NCI-H187 (cell line): Measurements from ENCODE around the gene MKI67.
A peak's percentile ranks its signal among the peaks of the same experiment; 100 is the strongest.
"Not testable (repeated sequence)": the region's sequence is repeated elsewhere in the genome, so short reads cannot be mapped to it uniquely, and the experiment has no call there.

Source experiments
- DNase-seq, 2 experiments: peaks; one replicate each; lab custom pipeline; 2025; lab: John Stamatoyannopoulos, UW

Gene MKI67

GRCh38 chr10:128110339-128110738 is 15.9 kb downstream of the MKI67 start:
- no peak for DNase-seq

GRCh38 chr10:128109707-128110106 is 16.5 kb downstream of the MKI67 start:
- DNase-seq, result no peak

GRCh38 chr10:128105383-128105782 is 20.8 kb downstream of the MKI67 start:
- no peak for DNase-seq

- DNase-seq, result no peak
These were observed 23.0 kb downstream of the MKI67 start for GRCh38 chr10:128103229-128103714.

- DNase-seq, result peak in 1 of 2 experiments; percentile 10
These were observed 23.6 kb downstream of the MKI67 start for GRCh38 chr10:128102480-128103228.

- no peak for DNase-seq
These were observed 24.3 kb downstream of the MKI67 start for GRCh38 chr10:128101901-128102300.

GRCh38 chr10:128099901-128100300 is 26.3 kb downstream of the MKI67 start:
- DNase-seq, result no peak

- DNase-seq, result no peak
These were observed 27.6 kb downstream of the MKI67 start for GRCh38 chr10:128098631-128099030.

GRCh38 chr10:128097783-128098182 is 28.4 kb downstream of the MKI67 start:
- no peak for DNase-seq

GRCh38 chr10:128096486-128097199 is 29.6 kb downstream of the MKI67 start:
- DNase-seq, result no peak

GRCh38 chr10:128095753-128096469 is 30.3 kb downstream of the MKI67 start:
- no peak for DNase-seq

- no peak for DNase-seq
These were observed 31.0 kb downstream of the MKI67 start for GRCh38 chr10:128095027-128095752.

- DNase-seq, result not testable (repeated sequence)
These were observed 31.6 kb downstream of the MKI67 start for GRCh38 chr10:128094596-128094995.

- no peak for DNase-seq
These were observed 33.8 kb downstream of the MKI67 start for GRCh38 chr10:128092454-128092853.

- DNase-seq, result no peak
These were observed 34.5 kb downstream of the MKI67 start for GRCh38 chr10:128091636-128092210.

- no peak for DNase-seq
These were observed 38.1 kb downstream of the MKI67 start for GRCh38 chr10:128087884-128088709.

GRCh38 chr10:128087146-128087883 is 38.9 kb downstream of the MKI67 start:
- DNase-seq, result no peak

GRCh38 chr10:128086003-128086863 is 40.0 kb downstream of the MKI67 start:
- DNase-seq, result no peak

- DNase-seq, result no peak
These were observed 41.2 kb downstream of the MKI67 start for GRCh38 chr10:128084991-128085390.
